ENCODE results near the gene PRICKLE4. TPM values are rescaled to one million over a fixed set of nuclear protein-coding genes. Genes with fewer than 3 reads are reported as not detected.

Gene PRICKLE4
- total RNA-seq, 4 donors from 2014 or later, result 0.34 to 4.6 (median 3.6) TPM; not detected in 1

DNA sequence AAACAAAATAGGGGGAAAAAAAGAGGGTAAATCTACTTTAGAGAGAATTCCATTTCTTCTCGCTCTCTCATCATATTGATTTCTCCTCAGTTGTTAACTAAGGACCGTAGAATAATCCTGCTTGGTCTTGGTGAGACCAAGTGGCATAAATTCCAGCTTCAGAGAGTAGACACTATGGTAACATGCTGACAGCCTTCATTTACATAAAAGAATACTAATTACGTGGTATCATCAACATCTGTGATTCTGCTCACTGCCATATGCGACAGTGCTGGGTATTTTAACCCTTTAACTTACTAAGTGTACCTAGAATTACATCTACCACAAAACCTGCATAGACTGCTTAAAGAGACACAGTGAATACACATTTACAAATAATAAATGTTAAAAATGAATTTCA lies 34.0 kb downstream of the PRICKLE4 start:
- WGBS, result 65% methylated on average over 4 of the region's 4 CpGs
- no peak for DNase-seq (ENCODE audit: low spot score in 2 of 2)
- no peaks in the 10 kb centered on the region for H3K9me3 ChIP-seq
- H3K4me1 ChIP-seq, result no peaks in the 10 kb centered on the region
- H3K27me3 ChIP-seq, result no peaks in the 10 kb centered on the region
- no peak overlapping the region for H3K4me3 ChIP-seq
- TF ChIP-seq POLR2AphosphoS5 (IDR thresholded peaks at IDR 0.05) (no peak), EP300 (IDR thresholded peaks at IDR 0.05) (no peak)
- H3K27ac ChIP-seq, result no peak overlapping the region
- H3K36me3 ChIP-seq, result no peaks in the 10 kb centered on the region

DNA sequence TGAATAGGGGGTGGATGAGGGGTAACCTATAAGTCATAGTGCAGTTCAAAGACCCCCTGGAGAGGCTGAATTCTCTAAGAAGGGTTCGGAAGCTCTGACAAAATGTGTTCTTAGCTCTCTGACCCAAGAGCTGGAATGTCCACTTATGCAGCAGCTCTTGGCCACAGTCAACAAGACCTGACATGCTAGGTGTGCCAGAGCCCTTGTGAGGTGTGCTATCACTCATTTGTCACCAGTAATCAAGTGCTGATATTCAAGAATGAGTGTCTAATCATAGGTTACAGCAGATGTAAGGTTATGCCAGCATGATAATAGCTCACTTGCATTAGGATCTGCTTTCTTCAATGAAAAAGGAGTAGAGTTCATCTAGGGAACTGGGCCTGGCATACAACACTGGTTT lies 35.0 kb downstream of the PRICKLE4 start:
- no peak for DNase-seq (ENCODE audit: low spot score in 2 of 2)
- Histone ChIP-seq H3K36me3 (no peaks in the 10 kb centered on the region), H3K4me1 (no peaks in the 10 kb centered on the region), H3K9me3 (no peaks in the 10 kb centered on the region), H3K27me3 (no peaks in the 10 kb centered on the region), H3K27ac (no peak overlapping the region), H3K4me3 (no peak overlapping the region)
- TF ChIP-seq, protein P1, sequence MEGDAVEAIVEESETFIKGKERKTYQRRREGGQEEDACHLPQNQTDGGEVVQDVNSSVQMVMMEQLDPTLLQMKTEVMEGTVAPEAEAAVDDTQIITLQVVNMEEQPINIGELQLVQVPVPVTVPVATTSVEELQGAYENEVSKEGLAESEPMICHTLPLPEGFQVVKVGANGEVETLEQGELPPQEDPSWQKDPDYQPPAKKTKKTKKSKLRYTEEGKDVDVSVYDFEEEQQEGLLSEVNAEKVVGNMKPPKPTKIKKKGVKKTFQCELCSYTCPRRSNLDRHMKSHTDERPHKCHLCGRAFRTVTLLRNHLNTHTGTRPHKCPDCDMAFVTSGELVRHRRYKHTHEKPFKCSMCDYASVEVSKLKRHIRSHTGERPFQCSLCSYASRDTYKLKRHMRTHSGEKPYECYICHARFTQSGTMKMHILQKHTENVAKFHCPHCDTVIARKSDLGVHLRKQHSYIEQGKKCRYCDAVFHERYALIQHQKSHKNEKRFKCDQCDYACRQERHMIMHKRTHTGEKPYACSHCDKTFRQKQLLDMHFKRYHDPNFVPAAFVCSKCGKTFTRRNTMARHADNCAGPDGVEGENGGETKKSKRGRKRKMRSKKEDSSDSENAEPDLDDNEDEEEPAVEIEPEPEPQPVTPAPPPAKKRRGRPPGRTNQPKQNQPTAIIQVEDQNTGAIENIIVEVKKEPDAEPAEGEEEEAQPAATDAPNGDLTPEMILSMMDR (IDR thresholded peaks at IDR 0.05), result no peak
- TF ChIP-seq POLR2A (IDR thresholded peaks at IDR 0.05), result no peak
- TF ChIP-seq POLR2AphosphoS5 (IDR thresholded peaks at IDR 0.05), result no peak
- no peak for TF ChIP-seq EP300 (IDR thresholded peaks at IDR 0.05)
- WGBS, result 100% methylated on average over 1 of the region's 1 CpG

DNA sequence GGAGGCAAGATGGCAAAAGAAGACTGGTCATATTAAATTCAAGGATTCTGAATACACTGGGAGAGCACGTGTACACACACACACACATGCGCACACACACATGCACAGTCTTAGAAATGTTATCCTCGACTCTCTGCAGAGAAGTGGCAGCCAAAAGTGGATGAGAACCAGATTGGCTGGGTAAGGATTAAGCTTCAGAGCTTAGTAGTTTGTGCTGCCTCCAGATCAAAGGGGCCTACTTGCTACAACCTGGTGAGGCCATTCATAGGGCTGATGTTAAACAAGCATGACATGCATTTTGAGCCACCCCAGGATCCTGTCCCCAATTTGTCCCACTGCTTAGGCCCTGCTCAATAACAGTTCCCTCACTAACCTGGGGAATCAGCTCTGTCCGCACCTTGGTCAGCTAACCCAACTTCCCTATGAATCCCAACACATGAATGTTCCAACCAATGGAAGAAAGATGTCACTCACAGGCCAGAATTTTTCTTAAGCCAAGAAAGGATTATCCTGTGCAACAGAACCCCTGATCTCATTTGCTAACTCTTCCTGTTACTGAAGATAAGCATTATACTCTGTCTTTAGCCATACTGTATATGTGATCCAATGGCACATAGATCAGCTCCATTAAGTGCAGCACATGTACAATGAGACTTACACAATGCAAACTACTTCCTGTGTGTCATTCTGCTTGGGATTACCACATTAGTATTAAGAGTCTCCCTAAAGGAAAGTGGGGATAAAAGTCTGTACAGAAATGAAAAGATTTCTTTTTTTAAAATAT lies 37.9 kb downstream of the PRICKLE4 start:
- H3K9me3 ChIP-seq, result no peaks in the 10 kb centered on the region
- H3K4me1 ChIP-seq, result no peaks in the 10 kb centered on the region
- TF ChIP-seq POLR2A (IDR thresholded peaks at IDR 0.05) (no peak), EP300 (IDR thresholded peaks at IDR 0.05) (no peak), POLR2AphosphoS5 (IDR thresholded peaks at IDR 0.05) (no peak)
- TF ChIP-seq, protein P1 (IDR thresholded peaks at IDR 0.05), result no peak
- H3K36me3 ChIP-seq, result no peaks in the 10 kb centered on the region
- no peak overlapping the region for H3K27ac ChIP-seq
- H3K4me3 ChIP-seq, result no peak overlapping the region
- 78% methylated on average over 4 of the region's 4 CpGs for WGBS
- no peaks in the 10 kb centered on the region for H3K27me3 ChIP-seq
- no peak for DNase-seq (ENCODE audit: low spot score in 2 of 2)

DNA sequence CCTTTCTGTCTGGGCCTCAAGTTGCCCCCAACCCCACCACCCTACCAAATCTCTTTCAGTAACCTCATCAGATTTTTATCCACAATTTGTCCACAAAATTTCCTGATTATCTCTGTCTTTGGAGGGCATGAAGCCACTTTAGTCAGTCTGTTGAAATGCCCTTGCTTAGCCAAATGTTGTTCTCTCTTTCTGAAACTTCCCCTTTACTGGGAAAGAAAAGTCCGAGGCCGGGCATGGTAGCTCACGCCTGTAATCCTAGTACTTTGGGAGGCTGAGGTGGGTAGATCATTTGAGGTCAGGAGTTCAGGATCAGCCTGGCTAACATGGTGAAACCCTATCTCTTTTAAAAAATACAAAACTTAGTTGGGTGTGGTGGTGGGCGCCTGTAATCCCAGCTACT lies 40.7 kb downstream of the PRICKLE4 start:
- DNase-seq (ENCODE audit: low spot score in 2 of 2), result no peak
- 91% methylated on average over 4 of the region's 4 CpGs for WGBS
- TF ChIP-seq, protein P1 (IDR thresholded peaks at IDR 0.05), result no peak
- Histone ChIP-seq H3K27me3 (no peaks in the 10 kb centered on the region), H3K4me1 (no peaks in the 10 kb centered on the region), H3K27ac (no peak overlapping the region), H3K36me3 (no peaks in the 10 kb centered on the region), H3K9me3 (no peaks in the 10 kb centered on the region), H3K4me3 (no peak overlapping the region)

DNA sequence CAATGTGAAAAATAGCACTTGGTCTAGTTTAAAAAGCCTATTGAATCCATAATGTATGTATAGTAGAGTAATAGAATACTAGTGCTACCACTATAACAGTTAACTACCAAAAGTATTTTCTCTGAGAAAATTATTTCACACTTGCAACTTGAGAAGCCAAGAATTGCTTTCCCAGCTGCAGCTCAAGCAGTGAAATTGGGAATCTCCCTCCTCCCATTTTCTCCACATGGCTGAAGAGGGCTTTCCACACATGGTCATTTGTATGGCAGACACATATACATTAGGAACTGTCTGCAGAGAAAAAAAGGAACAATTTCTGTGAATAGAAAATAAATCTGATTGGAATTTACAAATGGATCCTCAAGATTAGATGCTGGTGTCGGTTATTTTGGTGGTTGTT lies 41.4 kb downstream of the PRICKLE4 start:
- Histone ChIP-seq H3K4me1 (no peaks in the 10 kb centered on the region), H3K36me3 (no peaks in the 10 kb centered on the region), H3K9me3 (no peaks in the 10 kb centered on the region), H3K4me3 (no peak overlapping the region), H3K27ac (no peak overlapping the region), H3K27me3 (no peaks in the 10 kb centered on the region)
- WGBS, result 92% methylated on average over 1 of the region's 1 CpG
- no peak for TF ChIP-seq POLR2AphosphoS5 (IDR thresholded peaks at IDR 0.05)
- TF ChIP-seq EP300 (IDR thresholded peaks at IDR 0.05), result no peak
- no peak for TF ChIP-seq POLR2A (IDR thresholded peaks at IDR 0.05)
- TF ChIP-seq, protein P1 (IDR thresholded peaks at IDR 0.05), result no peak
- no peak for DNase-seq (ENCODE audit: low spot score in 2 of 2)

DNA sequence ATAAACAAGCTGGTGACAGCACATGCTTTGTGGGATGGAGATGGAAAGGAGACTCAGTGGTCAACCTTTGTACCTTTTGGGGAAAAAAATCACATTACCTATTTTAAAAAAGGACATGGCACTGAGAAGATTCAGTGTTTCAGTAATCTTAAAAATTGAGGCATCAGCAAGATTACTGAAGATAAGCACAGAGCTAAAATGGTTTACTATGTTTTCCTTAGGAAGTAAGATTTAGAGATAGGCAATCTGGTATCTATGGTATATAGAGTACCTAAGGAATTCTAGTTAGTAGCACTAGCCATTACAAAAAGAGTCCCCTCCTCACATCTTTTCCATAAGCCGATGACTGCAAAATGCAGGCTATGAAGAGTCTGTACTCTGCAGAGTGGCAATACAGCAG lies 42.6 kb downstream of the PRICKLE4 start:
- no peak for TF ChIP-seq EP300 (IDR thresholded peaks at IDR 0.05)
- TF ChIP-seq POLR2A (IDR thresholded peaks at IDR 0.05), result no peak
- no peak for TF ChIP-seq POLR2AphosphoS5 (IDR thresholded peaks at IDR 0.05)
- TF ChIP-seq, protein P1 (IDR thresholded peaks at IDR 0.05), result no peak
- Histone ChIP-seq H3K36me3 (no peaks in the 10 kb centered on the region), H3K27ac (no peak overlapping the region), H3K4me3 (no peak overlapping the region), H3K9me3 (no peaks in the 10 kb centered on the region), H3K27me3 (no peaks in the 10 kb centered on the region), H3K4me1 (no peaks in the 10 kb centered on the region)
- DNase-seq (ENCODE audit: low spot score in 2 of 2), result no peak
- 94% methylated on average over 1 of the region's 1 CpG for WGBS
